Vagina (tissue), 2 donors: ENCODE measurements around the gene NCAPG2. TPM values are rescaled to one million over a fixed set of nuclear protein-coding genes. Genes with fewer than 3 reads are reported as not detected.

ENCODE experiments used
- DNase-seq, 2 donors: peaks; one replicate each; pipeline ENCODE4 v3.0.0-alpha.2; 2017; ENCODE audit errors: extremely low spot score in 2 of 2
- H3K27ac ChIP-seq: fragments of 200-600 bp; sonication (generic); one replicate; pipeline ENCODE4 v1.5.1; 2019
- H3K27me3 ChIP-seq: fragments of 200-600 bp; sonication (generic); one replicate; pipeline ENCODE4 v1.5.1; 2019
- H3K36me3 ChIP-seq, 2 donors: fragments of 200-600 bp; sonication (generic); one replicate each; pipeline ENCODE4 v1.5.1; 2017 to 2019
- H3K4me1 ChIP-seq: fragments of 200-600 bp; sonication (generic); one replicate; pipeline ENCODE4 v1.5.1; 2019
- H3K4me3 ChIP-seq, 2 donors: fragments of 200-600 bp; sonication (generic); 1 replicate in 1 of 2; 2 replicates in 1 of 2; pipeline ENCODE4 v1.5.1; 2016 to 2019
- H3K9me3 ChIP-seq: fragments of 200-600 bp; sonication (generic); one replicate; pipeline ENCODE4 v1.5.1; 2019
- POLR2A ChIP-seq, 2 donors: fragments of 450-650 bp; IDR thresholded peaks; one replicate each; pipeline ENCODE4 v1.6.1; 2017; ENCODE audit warnings: antibody characterized with exemption in 2 of 2, mild to moderate bottlenecking in 2 of 2, moderate library complexity in 2 of 2
- POLR2AphosphoS5 ChIP-seq, 2 donors: sonication (generic); formaldehyde crosslinking; IDR thresholded peaks; one replicate each; pipeline ENCODE4 v1.9.0; 2017; ENCODE audit warnings: antibody characterized with exemption in 2 of 2, mild to moderate bottlenecking in 2 of 2, low read depth in 1 of 2; ENCODE audit not compliant: insufficient read depth in 1 of 2
- intact Hi-C: fragments of 100-400 bp; cut with DNase I; formaldehyde crosslinking; loops from one replicate; pipeline ENCODE4 v1.15.1; 2023
- microRNA-seq: library from miRNA; unstranded; fragments of <30 nt; microRNA quantifications from one replicate; pipeline ENCODE4, GENCODE V29; 2017; ENCODE audit warnings: borderline number of aligned reads, borderline replicate concordance
- small RNA-seq: library from RNA; depleted of rRNA; stranded (forward); fragments of <200 nt; gene quantifications from one replicate; pipeline ENCODE3, GENCODE V24; 2016
- total RNA-seq: library from RNA; depleted of rRNA; stranded (reverse); fragments of >200 nt; gene quantifications from one replicate; pipeline ENCODE4 v1.2.3, GENCODE V29; 2016
- TF ChIP-seq, protein P1 (sequence below), 3 experiments: fragments of 450-650 bp in 2 of 3; fragments of 200-600 bp in 1 of 3; sonication (generic) in 1 of 3; IDR thresholded peaks; one replicate each; pipeline ENCODE4 v1.5.1; 2017 to 2019; ENCODE audit warnings: antibody characterized with exemption in 3 of 3, mild to moderate bottlenecking in 2 of 3, moderate library complexity in 2 of 3

The NCAPG2 gene
- total RNA-seq, 1 donor from 2014 or later, result 9.6 TPM

- Histone ChIP-seq H3K36me3 (no peaks in the 10 kb centered on the region), H3K4me3 (no peak overlapping the region), H3K27ac (no peak overlapping the region), H3K4me1 (peaks cover 10% of the 10 kb centered on the region), H3K27me3 (no peaks in the 10 kb centered on the region), H3K9me3 (peaks cover 8% of the 10 kb centered on the region)
- intact Hi-C loops, result no loop called here
- no peak for TF ChIP-seq POLR2A (IDR thresholded peaks at IDR 0.05)
- no peak for TF ChIP-seq POLR2AphosphoS5 (IDR thresholded peaks at IDR 0.05; ENCODE audit: insufficient read depth in 1 of 2, low read depth in 1 of 2)
- TF ChIP-seq, protein P1, sequence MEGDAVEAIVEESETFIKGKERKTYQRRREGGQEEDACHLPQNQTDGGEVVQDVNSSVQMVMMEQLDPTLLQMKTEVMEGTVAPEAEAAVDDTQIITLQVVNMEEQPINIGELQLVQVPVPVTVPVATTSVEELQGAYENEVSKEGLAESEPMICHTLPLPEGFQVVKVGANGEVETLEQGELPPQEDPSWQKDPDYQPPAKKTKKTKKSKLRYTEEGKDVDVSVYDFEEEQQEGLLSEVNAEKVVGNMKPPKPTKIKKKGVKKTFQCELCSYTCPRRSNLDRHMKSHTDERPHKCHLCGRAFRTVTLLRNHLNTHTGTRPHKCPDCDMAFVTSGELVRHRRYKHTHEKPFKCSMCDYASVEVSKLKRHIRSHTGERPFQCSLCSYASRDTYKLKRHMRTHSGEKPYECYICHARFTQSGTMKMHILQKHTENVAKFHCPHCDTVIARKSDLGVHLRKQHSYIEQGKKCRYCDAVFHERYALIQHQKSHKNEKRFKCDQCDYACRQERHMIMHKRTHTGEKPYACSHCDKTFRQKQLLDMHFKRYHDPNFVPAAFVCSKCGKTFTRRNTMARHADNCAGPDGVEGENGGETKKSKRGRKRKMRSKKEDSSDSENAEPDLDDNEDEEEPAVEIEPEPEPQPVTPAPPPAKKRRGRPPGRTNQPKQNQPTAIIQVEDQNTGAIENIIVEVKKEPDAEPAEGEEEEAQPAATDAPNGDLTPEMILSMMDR (IDR thresholded peaks at IDR 0.05), result no peak
- no peak for DNase-seq
Observed at GRCh38 chr7:158581440-158582088, 123.0 kb downstream of the NCAPG2 start.

Small RNA genes within 50 kb of the gene (microRNA-seq; reads per million reads assigned to microRNA genes)
- gene MIR5707, result not detected

Small RNA genes within 50 kb of the gene (small RNA-seq; reads per million reads assigned to genes)
- gene MIR5707 (not detected), gene THAP5P1 (not detected)

Other genes starting within 250 kb of the NCAPG2 start
- 7.4 TPM for gene PTPRN2, start 117.0 kb downstream of the NCAPG2 start, total RNA-seq
- gene ESYT2, start 124.7 kb upstream of the NCAPG2 start, total RNA-seq, result 82.5 TPM
- gene DYNC2I1, start 151.8 kb upstream of the NCAPG2 start, total RNA-seq, result 22.3 TPM